Liver (tissue), 9 donors: ENCODE results near the gene CEP85L. TPM values are rescaled to one million over a fixed set of nuclear protein-coding genes. Genes with fewer than 3 reads are reported as not detected.

Experiments used
- DNase-seq: peaks from one replicate; pipeline ENCODE4 v3.0.0-alpha.2; 2017; ENCODE audit warnings: low spot score
- H3K27ac ChIP-seq, 2 donors: one replicate each; pipeline ENCODE4 v1.7.0; 2013; ENCODE audit warnings: inconsistent platforms in 2 of 2, low read length in 2 of 2, control low read depth in 1 of 2, low read depth in 1 of 2, mild to moderate bottlenecking in 1 of 2
- H3K27me3 ChIP-seq, 4 donors: one replicate each; pipeline versions ENCODE4 v1.6.1 to v1.7.0; 2013; ENCODE audit warnings: low read length in 3 of 4, inconsistent platforms in 1 of 4, mild to moderate bottlenecking in 1 of 4, moderate library complexity in 1 of 4; ENCODE audit not compliant: control insufficient read depth in 4 of 4, insufficient read depth in 4 of 4
- H3K36me3 ChIP-seq, 4 donors: one replicate each; pipeline versions ENCODE4 v1.6.1 to v1.7.0; 2013; ENCODE audit warnings: low read length in 3 of 4, mild to moderate bottlenecking in 3 of 4, low read depth in 1 of 4, moderate library complexity in 1 of 4; ENCODE audit not compliant: control insufficient read depth in 4 of 4, insufficient read depth in 3 of 4
- H3K4me1 ChIP-seq, 4 donors: one replicate each; pipeline versions ENCODE4 v1.6.1 to v1.7.0; 2013; ENCODE audit warnings: low read length in 3 of 4, mild to moderate bottlenecking in 3 of 4, moderate library complexity in 1 of 4; ENCODE audit not compliant: control insufficient read depth in 4 of 4, insufficient read depth in 4 of 4
- H3K4me3 ChIP-seq, 3 donors: one replicate each; pipeline versions ENCODE4 v1.6.1 to v1.7.0; 2013; ENCODE audit warnings: low read length in 3 of 3, control low read depth in 1 of 3, low read depth in 1 of 3, mild to moderate bottlenecking in 1 of 3
- H3K9ac ChIP-seq, 2 donors: one replicate each; pipeline ENCODE4 v1.7.0; 2013; ENCODE audit warnings: low read length in 2 of 2, mild to moderate bottlenecking in 2 of 2, moderate library complexity in 2 of 2, control low read depth in 1 of 2, low read depth in 1 of 2
- H3K9me3 ChIP-seq, 4 donors: one replicate each; pipeline versions ENCODE4 v1.6.1 to v1.7.0; 2013; ENCODE audit warnings: low read length in 3 of 4; ENCODE audit not compliant: control insufficient read depth in 4 of 4
- EGR1 ChIP-seq, 2 donors: IDR thresholded peaks; 2 replicates each; pipeline ENCODE4 v1.6.1; 2016 to 2018; ENCODE audit warnings: antibody characterized with exemption in 2 of 2, low read depth in 2 of 2
- FOXA1 ChIP-seq: IDR thresholded peaks from 2 replicates; pipeline ENCODE4 v1.6.1; 2016; ENCODE audit warnings: antibody characterized with exemption
- FOXA2 ChIP-seq: IDR thresholded peaks from 2 replicates; pipeline ENCODE4 v1.6.1; 2016; ENCODE audit warnings: antibody characterized with exemption
- HNF4A ChIP-seq, 2 donors: conservative IDR thresholded peaks; 2 replicates each; pipeline ENCODE4 v1.6.1; 2016; ENCODE audit warnings: antibody characterized with exemption in 2 of 2, mild to moderate bottlenecking in 2 of 2
- HNF4G ChIP-seq: IDR thresholded peaks from 2 replicates; pipeline ENCODE4 v1.6.1; 2016; ENCODE audit warnings: antibody characterized with exemption
- JUND ChIP-seq, 2 donors: IDR thresholded peaks; 2 replicates each; pipeline ENCODE4 v1.6.1; 2016; ENCODE audit warnings: antibody characterized with exemption in 2 of 2
- NR2F2 ChIP-seq: IDR thresholded peaks from 2 replicates; pipeline ENCODE4 v1.6.1; 2016; ENCODE audit warnings: antibody characterized with exemption
- RAD21 ChIP-seq, 2 donors: IDR thresholded peaks; 2 replicates each; pipeline ENCODE4 v1.6.1; 2016; ENCODE audit warnings: antibody characterized with exemption in 2 of 2, mild to moderate bottlenecking in 2 of 2
- RXRA ChIP-seq, 2 donors: IDR thresholded peaks; 2 replicates each; pipeline ENCODE4 v1.6.1; 2017 to 2018; ENCODE audit warnings: antibody characterized with exemption in 2 of 2, mild to moderate bottlenecking in 1 of 2
- SP1 ChIP-seq: IDR thresholded peaks from 2 replicates; pipeline ENCODE4 v1.6.1; 2018; ENCODE audit warnings: antibody characterized with exemption, mild to moderate bottlenecking
- TAF1 ChIP-seq: conservative IDR thresholded peaks from 2 replicates; pipeline ENCODE4 v1.6.1; 2016; ENCODE audit warnings: antibody characterized with exemption, mild to moderate bottlenecking
- YY1 ChIP-seq: IDR thresholded peaks from 2 replicates; pipeline ENCODE4 v1.6.1; 2016; ENCODE audit warnings: antibody characterized with exemption, mild to moderate bottlenecking
- WGBS: extraction: QIAGEN DNeasy Blood & Tissue Kit; methylation state at CpG from one replicate; pipeline ENCODE4 v1.1.7; 2013; 5-methylcytosine and 5-hydroxymethylcytosine counted together
- polyA plus RNA-seq, 2 donors: library from polyadenylated mRNA; stranded (reverse) in 1 of 2; unstranded in 1 of 2; fragments of 200-250 nt in 1 of 2; fragments of >200 nt in 1 of 2; fragmentation: Nextera tagmentation in 1 of 2; extraction: Ambion mirVana in 1 of 2; gene quantifications; one replicate each; pipeline versions ENCODE4 v1.2.1 to v1.2.3, GENCODE V29; 2013 to 2015
- total RNA-seq, 2 donors: library from RNA; depleted of rRNA; stranded (reverse); fragments of >200 nt; gene quantifications; one replicate each; pipeline ENCODE4 v1.2.3, GENCODE V29; 2014
- TF ChIP-seq, protein P1 (sequence below): IDR thresholded peaks from 2 replicates; pipeline ENCODE4 v1.6.1; 2016; ENCODE audit warnings: antibody characterized with exemption
- TF ChIP-seq, protein P2 (sequence below): IDR thresholded peaks from 2 replicates; pipeline ENCODE4 v1.6.1; 2016; ENCODE audit warnings: antibody characterized with exemption
- TF ChIP-seq, protein P3 (sequence below): fragments of 150-350 bp; IDR thresholded peaks from 2 replicates; pipeline ENCODE4 v1.5.1; 2017; ENCODE audit warnings: improper control_type of control experiment, low read depth, low read length; ENCODE audit not compliant: missing input control
- TF ChIP-seq, protein P4 (sequence below): IDR thresholded peaks from 2 replicates; pipeline ENCODE4 v1.6.1; 2016; ENCODE audit warnings: antibody characterized with exemption
- TF ChIP-seq, protein P5 (sequence below): IDR thresholded peaks from 2 replicates; pipeline ENCODE4 v1.6.1; 2016; ENCODE audit warnings: antibody characterized with exemption, mild to moderate bottlenecking
- donor health status: healthy.
- donor health status: healthy.
- donor health status: healthy.
- donor health status: healthy.
- donor health status: healthy.

Gene CEP85L
- total and polyA plus RNA-seq, 4 donors = 0.40 to 6.4 (median 2.3) TPM

DNA sequence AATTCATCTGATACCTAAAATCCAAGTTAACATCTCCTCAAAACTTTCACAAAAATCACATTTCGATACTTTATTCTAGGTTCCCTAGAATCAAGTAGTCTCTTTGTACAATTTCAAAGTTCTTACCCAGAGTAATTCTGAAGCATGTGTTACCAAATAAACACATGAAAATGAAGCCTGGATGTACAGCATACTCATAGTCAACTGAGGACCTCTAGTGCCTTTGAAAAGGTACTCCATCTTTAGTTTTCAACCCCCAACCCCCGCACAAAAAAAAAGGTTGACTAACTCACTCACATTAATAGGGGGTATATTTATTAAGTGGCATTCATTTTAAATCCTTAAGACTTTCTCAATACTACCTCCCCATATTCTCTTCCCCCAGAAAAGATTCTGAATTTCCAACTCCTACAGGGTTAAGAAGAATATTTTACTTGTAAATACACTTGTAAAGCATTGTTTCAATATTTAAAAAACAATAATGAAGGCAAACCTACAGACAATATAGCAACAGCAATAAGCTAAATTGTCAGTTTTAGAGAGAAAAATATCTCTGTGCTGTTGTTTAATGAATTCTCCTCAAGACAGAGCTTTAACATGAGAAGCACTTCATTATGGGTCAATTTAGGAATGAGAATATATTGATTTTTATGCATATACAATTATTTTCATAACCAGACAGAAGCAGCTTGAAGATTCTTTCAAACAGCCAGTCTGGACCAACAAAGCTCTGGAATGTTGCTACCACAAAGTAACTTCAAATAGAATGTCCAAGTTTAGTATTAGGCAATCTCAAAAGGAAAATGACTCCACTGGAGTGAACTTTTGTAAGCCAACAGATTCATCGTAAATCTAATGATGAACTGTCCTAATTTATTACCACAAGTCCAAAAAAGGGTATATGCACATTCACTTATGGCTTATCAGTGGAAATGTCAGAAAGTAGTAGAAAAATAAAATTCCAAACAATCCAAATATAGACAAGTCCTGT lies 100.0 kb downstream of the CEP85L start:
- no peak overlapping the region for H3K4me3 ChIP-seq
- H3K27me3 ChIP-seq = no peaks in the 10 kb centered on the region
- TF ChIP-seq YY1 (no peak), RXRA (IDR thresholded peaks at IDR 0.05) (no peak), HNF4G (no peak), RAD21 (IDR thresholded peaks at IDR 0.05) (peak; percentile 88)
- TF ChIP-seq, protein P1, sequence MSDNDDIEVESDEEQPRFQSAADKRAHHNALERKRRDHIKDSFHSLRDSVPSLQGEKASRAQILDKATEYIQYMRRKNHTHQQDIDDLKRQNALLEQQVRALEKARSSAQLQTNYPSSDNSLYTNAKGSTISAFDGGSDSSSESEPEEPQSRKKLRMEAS = no peak
- TF ChIP-seq, protein P2, sequence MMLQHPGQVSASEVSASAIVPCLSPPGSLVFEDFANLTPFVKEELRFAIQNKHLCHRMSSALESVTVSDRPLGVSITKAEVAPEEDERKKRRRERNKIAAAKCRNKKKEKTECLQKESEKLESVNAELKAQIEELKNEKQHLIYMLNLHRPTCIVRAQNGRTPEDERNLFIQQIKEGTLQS = no peak
- TF ChIP-seq, protein P3, sequence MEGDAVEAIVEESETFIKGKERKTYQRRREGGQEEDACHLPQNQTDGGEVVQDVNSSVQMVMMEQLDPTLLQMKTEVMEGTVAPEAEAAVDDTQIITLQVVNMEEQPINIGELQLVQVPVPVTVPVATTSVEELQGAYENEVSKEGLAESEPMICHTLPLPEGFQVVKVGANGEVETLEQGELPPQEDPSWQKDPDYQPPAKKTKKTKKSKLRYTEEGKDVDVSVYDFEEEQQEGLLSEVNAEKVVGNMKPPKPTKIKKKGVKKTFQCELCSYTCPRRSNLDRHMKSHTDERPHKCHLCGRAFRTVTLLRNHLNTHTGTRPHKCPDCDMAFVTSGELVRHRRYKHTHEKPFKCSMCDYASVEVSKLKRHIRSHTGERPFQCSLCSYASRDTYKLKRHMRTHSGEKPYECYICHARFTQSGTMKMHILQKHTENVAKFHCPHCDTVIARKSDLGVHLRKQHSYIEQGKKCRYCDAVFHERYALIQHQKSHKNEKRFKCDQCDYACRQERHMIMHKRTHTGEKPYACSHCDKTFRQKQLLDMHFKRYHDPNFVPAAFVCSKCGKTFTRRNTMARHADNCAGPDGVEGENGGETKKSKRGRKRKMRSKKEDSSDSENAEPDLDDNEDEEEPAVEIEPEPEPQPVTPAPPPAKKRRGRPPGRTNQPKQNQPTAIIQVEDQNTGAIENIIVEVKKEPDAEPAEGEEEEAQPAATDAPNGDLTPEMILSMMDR = peak; percentile 58
- TF ChIP-seq, protein P4, sequence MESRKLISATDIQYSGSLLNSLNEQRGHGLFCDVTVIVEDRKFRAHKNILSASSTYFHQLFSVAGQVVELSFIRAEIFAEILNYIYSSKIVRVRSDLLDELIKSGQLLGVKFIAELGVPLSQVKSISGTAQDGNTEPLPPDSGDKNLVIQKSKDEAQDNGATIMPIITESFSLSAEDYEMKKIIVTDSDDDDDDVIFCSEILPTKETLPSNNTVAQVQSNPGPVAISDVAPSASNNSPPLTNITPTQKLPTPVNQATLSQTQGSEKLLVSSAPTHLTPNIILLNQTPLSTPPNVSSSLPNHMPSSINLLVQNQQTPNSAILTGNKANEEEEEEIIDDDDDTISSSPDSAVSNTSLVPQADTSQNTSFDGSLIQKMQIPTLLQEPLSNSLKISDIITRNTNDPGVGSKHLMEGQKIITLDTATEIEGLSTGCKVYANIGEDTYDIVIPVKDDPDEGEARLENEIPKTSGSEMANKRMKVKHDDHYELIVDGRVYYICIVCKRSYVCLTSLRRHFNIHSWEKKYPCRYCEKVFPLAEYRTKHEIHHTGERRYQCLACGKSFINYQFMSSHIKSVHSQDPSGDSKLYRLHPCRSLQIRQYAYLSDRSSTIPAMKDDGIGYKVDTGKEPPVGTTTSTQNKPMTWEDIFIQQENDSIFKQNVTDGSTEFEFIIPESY = no peak
- peak overlapping the region in 1 of 2 donors; percentile 49 for H3K9ac ChIP-seq
- DNase-seq = no peak
- WGBS = 24% methylated on average over 3 of the region's 3 CpGs
- H3K36me3 ChIP-seq = no peaks in the 10 kb centered on the region
- H3K4me1 ChIP-seq = peaks cover 0 to 8% (median 1%) of the 10 kb centered on the region in 4 donors
- H3K9me3 ChIP-seq = no peaks in the 10 kb centered on the region
- no peak overlapping the region for H3K27ac ChIP-seq

DNA sequence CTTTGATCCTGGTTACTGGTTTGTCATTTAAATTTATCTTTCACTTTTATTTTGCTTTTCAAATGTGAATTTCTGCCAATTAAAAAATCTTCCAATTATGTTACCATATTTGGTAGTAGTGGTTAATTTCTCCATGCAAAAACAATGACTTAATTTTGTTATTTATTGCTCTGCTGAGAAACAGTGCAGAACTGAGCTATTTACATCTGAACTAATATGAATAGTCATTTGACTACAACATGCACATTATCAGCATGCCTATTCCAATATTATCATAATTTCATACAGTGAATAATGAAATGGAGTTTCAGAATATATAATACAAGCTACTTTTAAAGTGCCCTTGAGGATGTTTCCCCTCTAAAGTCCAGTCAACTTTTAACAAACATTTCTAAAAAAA lies 102.8 kb downstream of the CEP85L start:
- peaks cover 0 to 8% (median 1%) of the 10 kb centered on the region in 4 donors for H3K4me1 ChIP-seq
- no peaks in the 10 kb centered on the region for H3K27me3 ChIP-seq
- DNase-seq = no peak
- H3K9me3 ChIP-seq = no peaks in the 10 kb centered on the region
- no peak overlapping the region for H3K9ac ChIP-seq
- no peaks in the 10 kb centered on the region for H3K36me3 ChIP-seq
- no peak overlapping the region for H3K27ac ChIP-seq
- TF ChIP-seq SP1 = no peak
- TF ChIP-seq HNF4G = no peak
- TF ChIP-seq, protein P5, sequence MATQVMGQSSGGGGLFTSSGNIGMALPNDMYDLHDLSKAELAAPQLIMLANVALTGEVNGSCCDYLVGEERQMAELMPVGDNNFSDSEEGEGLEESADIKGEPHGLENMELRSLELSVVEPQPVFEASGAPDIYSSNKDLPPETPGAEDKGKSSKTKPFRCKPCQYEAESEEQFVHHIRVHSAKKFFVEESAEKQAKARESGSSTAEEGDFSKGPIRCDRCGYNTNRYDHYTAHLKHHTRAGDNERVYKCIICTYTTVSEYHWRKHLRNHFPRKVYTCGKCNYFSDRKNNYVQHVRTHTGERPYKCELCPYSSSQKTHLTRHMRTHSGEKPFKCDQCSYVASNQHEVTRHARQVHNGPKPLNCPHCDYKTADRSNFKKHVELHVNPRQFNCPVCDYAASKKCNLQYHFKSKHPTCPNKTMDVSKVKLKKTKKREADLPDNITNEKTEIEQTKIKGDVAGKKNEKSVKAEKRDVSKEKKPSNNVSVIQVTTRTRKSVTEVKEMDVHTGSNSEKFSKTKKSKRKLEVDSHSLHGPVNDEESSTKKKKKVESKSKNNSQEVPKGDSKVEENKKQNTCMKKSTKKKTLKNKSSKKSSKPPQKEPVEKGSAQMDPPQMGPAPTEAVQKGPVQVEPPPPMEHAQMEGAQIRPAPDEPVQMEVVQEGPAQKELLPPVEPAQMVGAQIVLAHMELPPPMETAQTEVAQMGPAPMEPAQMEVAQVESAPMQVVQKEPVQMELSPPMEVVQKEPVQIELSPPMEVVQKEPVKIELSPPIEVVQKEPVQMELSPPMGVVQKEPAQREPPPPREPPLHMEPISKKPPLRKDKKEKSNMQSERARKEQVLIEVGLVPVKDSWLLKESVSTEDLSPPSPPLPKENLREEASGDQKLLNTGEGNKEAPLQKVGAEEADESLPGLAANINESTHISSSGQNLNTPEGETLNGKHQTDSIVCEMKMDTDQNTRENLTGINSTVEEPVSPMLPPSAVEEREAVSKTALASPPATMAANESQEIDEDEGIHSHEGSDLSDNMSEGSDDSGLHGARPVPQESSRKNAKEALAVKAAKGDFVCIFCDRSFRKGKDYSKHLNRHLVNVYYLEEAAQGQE = no peak
- no peak for TF ChIP-seq FOXA2
- TF ChIP-seq, protein P1 = no peak
- no peak for TF ChIP-seq FOXA1
- TF ChIP-seq JUND (IDR thresholded peaks at IDR 0.05) = no peak
- TF ChIP-seq NR2F2 = no peak
- TF ChIP-seq, protein P2 = no peak
- TF ChIP-seq HNF4A (conservative IDR thresholded peaks at IDR 0.05) = no peak
- no peak for TF ChIP-seq EGR1 (IDR thresholded peaks at IDR 0.05; ENCODE audit: low read depth in 2 of 2)
- no peak for TF ChIP-seq TAF1
- no peak for TF ChIP-seq RXRA (IDR thresholded peaks at IDR 0.05)
- no peak overlapping the region for H3K4me3 ChIP-seq
